Thyroid gland (tissue), 4 donors: ENCODE data around the gene RUVBL1. TPM values are rescaled to one million over a fixed set of nuclear protein-coding genes. Genes with fewer than 3 reads are reported as not detected.

Experiments
- DNase-seq, 2 donors: peaks; one replicate each; pipeline ENCODE4 v3.0.0-alpha.2; 2019
- H3K27ac ChIP-seq, 3 donors: fragments of 200-600 bp; sonication (generic); 1 replicate in 2 of 3; 2 replicates in 1 of 3; pipeline ENCODE4 v1.5.1; 2016 to 2019; ENCODE audit warnings: mild to moderate bottlenecking in 1 of 3, moderate library complexity in 1 of 3
- H3K27me3 ChIP-seq: fragments of 200-600 bp; sonication (generic); one replicate; pipeline ENCODE4 v1.5.1; 2019
- H3K36me3 ChIP-seq, 2 donors: fragments of 200-600 bp; sonication (generic); one replicate each; pipeline ENCODE4 v1.5.1; 2016 to 2019
- H3K4me1 ChIP-seq, 2 donors: fragments of 200-600 bp; sonication (generic); one replicate each; pipeline ENCODE4 v1.5.1; 2017 to 2019
- H3K4me3 ChIP-seq, 3 donors: fragments of 200-600 bp; sonication (generic); replicated peaks in 1 of 3; 1 replicate in 2 of 3; 2 replicates in 1 of 3; pipeline ENCODE4 v1.5.1; 2016; ENCODE audit warnings: mild to moderate bottlenecking in 1 of 3
- H3K9me3 ChIP-seq: fragments of 200-600 bp; sonication (generic); one replicate; pipeline ENCODE4 v1.5.1; 2017
- POLR2A ChIP-seq, 2 donors: fragments of 450-650 bp; IDR thresholded peaks; one replicate each; pipeline ENCODE4 v1.6.1; 2017; ENCODE audit warnings: antibody characterized with exemption in 2 of 2, mild to moderate bottlenecking in 2 of 2, moderate library complexity in 1 of 2
- WGBS, 2 donors: methylation state at CpG; one replicate each; pipeline ENCODE4 v1.1.5; 2017; 5-methylcytosine and 5-hydroxymethylcytosine counted together
- intact Hi-C: fragments of 100-400 bp; cut with DNase I; formaldehyde crosslinking; loops from one replicate; pipeline ENCODE4 v1.15.1; 2023
- total RNA-seq, 4 donors: library from RNA; depleted of rRNA; stranded (reverse); fragments of >200 nt; gene quantifications; one replicate each; pipeline ENCODE4 v1.2.3, GENCODE V29; 2016
- TF ChIP-seq, protein P1 (sequence below), 6 experiments: fragments of 200-600 bp in 3 of 6; fragments of 450-650 bp in 3 of 6; sonication (generic) in 3 of 6; IDR thresholded peaks; one replicate each; pipeline ENCODE4 v1.5.1; 2016 to 2019; ENCODE audit warnings: antibody characterized with exemption in 6 of 6, mild to moderate bottlenecking in 2 of 6, inconsistent platforms in 1 of 6, moderate library complexity in 1 of 6

The RUVBL1 gene
- total RNA-seq, 4 donors from 2014 or later: 23.4 to 44.1 (median 29.6) TPM

DNA sequence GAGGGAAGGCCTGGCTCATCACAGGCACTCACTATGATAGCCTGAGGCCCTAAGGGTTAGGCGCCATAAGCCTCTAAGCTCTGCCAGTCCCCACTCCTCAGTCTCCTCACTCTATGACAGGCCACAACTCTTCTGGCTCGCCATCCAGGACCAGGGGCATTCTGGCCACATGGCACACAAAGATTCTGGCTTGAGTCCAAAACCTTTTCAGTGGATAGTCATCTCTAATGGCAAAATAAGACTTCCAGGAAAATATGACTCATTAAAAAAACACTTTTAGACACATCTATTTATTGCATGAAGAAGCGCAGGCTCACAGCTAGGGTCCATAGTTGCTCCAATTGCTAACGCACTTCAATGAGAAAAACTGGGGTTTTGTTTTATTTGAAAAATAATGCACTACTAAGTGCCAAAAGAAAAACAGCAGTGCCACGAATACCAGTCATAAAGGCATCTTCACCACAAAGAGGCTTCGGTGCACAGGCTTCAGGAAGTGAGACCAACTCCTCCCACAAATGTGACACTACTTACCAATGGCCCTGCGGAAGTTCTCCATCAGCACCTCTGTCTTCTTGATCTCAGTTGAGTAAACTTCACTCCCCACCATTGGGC lies 11.1 kb downstream of the RUVBL1 start:
- DNase-seq: no peak
- TF ChIP-seq, protein P1, sequence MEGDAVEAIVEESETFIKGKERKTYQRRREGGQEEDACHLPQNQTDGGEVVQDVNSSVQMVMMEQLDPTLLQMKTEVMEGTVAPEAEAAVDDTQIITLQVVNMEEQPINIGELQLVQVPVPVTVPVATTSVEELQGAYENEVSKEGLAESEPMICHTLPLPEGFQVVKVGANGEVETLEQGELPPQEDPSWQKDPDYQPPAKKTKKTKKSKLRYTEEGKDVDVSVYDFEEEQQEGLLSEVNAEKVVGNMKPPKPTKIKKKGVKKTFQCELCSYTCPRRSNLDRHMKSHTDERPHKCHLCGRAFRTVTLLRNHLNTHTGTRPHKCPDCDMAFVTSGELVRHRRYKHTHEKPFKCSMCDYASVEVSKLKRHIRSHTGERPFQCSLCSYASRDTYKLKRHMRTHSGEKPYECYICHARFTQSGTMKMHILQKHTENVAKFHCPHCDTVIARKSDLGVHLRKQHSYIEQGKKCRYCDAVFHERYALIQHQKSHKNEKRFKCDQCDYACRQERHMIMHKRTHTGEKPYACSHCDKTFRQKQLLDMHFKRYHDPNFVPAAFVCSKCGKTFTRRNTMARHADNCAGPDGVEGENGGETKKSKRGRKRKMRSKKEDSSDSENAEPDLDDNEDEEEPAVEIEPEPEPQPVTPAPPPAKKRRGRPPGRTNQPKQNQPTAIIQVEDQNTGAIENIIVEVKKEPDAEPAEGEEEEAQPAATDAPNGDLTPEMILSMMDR (IDR thresholded peaks at IDR 0.05): no peak
- no peak for TF ChIP-seq POLR2A (IDR thresholded peaks at IDR 0.05)
- Histone ChIP-seq H3K27me3 (no peaks in the 10 kb centered on the region), H3K4me1 (peaks cover 0 to 4% of the 10 kb centered on the region in 2 donors), H3K9me3 (no peaks in the 10 kb centered on the region), H3K27ac (no peak overlapping the region), H3K4me3 (no peak overlapping the region), H3K36me3 (peaks cover 0 to 3% of the 10 kb centered on the region in 2 donors)
- intact Hi-C loops: no loop called here
- 70 to 83% methylated on average over 7 of the region's 7 CpGs for WGBS, 2 donors

DNA sequence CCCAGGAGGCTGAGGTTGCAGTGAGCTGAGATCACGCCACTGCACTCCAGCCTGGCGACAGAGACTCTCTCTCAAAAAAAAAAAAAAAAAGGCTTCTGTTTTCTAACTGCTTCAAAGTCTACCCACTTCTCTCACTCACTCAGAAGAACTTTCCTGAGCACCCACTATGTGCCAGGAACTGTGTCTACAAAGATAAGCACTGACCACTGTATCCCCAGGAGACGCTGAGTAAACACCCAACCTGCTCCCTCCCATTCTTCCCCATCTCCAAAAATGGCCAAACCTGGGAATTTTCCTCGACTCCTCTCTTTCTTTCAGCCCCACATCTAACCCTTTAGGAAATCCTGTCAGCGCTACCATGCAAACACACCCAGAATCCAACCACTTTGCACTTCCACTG lies 12.5 kb downstream of the RUVBL1 start:
- intact Hi-C loops: no loop called here
- TF ChIP-seq, protein P1 (IDR thresholded peaks at IDR 0.05): no peak
- TF ChIP-seq POLR2A (IDR thresholded peaks at IDR 0.05): no peak
- WGBS, 2 donors: 93 to 98% methylated on average over 5 of the region's 5 CpGs

DNA sequence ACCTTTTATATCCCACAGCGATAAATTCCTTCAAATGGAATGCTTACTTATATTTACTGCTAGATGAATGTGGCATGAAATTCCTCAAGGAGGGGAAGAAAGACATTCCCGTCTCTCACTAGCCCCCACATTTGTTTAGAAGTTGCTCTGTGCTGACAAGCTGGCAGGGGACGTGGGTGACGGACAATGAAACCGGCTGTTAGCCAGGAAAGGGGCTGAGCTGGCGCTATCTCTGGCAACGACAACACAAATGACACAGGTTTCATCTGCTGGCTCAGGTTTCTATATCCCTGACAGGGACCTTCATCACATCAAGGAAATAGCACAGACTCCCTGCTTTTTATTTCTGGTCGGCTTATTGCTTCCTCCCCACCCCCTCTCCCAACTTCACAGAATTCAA lies 15.8 kb downstream of the RUVBL1 start:
- no peaks in the 10 kb centered on the region for H3K4me1 ChIP-seq
- intact Hi-C loops: no loop called here
- DNase-seq: no peak
- no peaks in the 10 kb centered on the region for H3K27me3 ChIP-seq
- H3K36me3 ChIP-seq: peaks cover 0 to 7% of the 10 kb centered on the region in 2 donors
- H3K27ac ChIP-seq: no peak overlapping the region
- H3K9me3 ChIP-seq: no peaks in the 10 kb centered on the region
- TF ChIP-seq, protein P1 (IDR thresholded peaks at IDR 0.05): no peak
- no peak for TF ChIP-seq POLR2A (IDR thresholded peaks at IDR 0.05)
- H3K4me3 ChIP-seq: no peak overlapping the region
- 81 to 82% methylated on average over 8 of the region's 8 CpGs for WGBS, 2 donors

More for the DNA sequence above, 12.5 kb downstream of the RUVBL1 start:
- Histone ChIP-seq H3K27ac (no peak overlapping the region), H3K4me3 (no peak overlapping the region), H3K27me3 (no peaks in the 10 kb centered on the region), H3K4me1 (peaks cover 0 to 4% of the 10 kb centered on the region in 2 donors), H3K36me3 (peaks cover 0 to 3% of the 10 kb centered on the region in 2 donors), H3K9me3 (no peaks in the 10 kb centered on the region)
- DNase-seq: no peak

DNA sequence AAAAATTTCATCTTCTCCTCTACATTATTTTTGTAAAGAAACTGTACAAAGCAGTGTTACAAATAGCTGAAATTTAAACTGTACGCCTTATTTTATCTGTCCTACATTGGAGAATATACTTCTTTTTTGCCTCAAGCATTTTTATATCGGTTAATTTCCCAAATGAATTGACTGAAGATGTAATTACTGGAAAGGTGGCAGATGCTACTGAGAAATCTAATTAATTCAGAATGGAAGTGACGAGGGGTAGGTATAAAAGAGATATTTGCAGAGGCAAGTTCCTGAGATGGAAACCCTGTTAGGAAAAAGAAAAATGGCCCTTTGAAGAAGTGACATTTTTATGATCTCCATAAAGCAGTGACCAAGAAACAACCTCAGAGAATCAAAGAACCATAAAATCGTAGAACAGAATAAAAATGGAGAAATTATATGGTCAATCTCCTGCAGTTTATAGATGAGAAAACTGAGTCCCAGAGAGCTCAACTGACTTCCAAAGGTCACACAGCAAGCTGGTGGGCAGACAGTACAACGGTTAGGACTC lies 20.4 kb downstream of the RUVBL1 start:
- 88 to 96% methylated on average over 5 of the region's 5 CpGs for WGBS, 2 donors
- no peak for DNase-seq
- no peaks in the 10 kb centered on the region for H3K27me3 ChIP-seq
- peaks cover 6 to 23% of the 10 kb centered on the region in 2 donors for H3K36me3 ChIP-seq
- no peaks in the 10 kb centered on the region for H3K9me3 ChIP-seq
- H3K4me1 ChIP-seq: no peaks in the 10 kb centered on the region
- no peak for TF ChIP-seq POLR2A (IDR thresholded peaks at IDR 0.05)
- TF ChIP-seq, protein P1 (IDR thresholded peaks at IDR 0.05): no peak
- no peak overlapping the region for H3K27ac ChIP-seq
- intact Hi-C loops: no loop called here
- H3K4me3 ChIP-seq: no peak overlapping the region

DNA sequence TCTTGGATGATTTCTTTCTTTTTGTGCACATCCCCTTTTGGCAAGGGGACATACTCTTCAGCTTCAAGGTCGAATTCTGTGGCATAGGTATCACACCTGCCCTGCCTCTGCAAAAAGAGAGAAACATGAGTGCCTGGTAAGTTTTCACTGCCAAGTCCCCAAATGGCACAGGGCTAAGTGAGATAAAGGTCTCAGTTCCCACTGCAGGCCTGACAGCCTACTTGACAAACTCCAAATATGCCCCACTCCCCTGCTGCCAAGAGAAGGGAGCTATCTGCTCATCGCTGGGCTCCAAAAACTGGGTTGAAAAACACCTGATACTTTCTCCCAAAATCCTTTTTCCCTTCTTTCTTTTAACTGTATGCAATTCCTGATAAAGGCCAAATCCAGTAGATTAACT lies 23.0 kb downstream of the RUVBL1 start:
- TF ChIP-seq POLR2A (IDR thresholded peaks at IDR 0.05): no peak
- TF ChIP-seq, protein P1 (IDR thresholded peaks at IDR 0.05): no peak
- Histone ChIP-seq H3K4me3 (no peak overlapping the region), H3K27me3 (no peaks in the 10 kb centered on the region), H3K27ac (no peak overlapping the region), H3K36me3 (peaks cover 6 to 42% of the 10 kb centered on the region in 2 donors), H3K9me3 (no peaks in the 10 kb centered on the region), H3K4me1 (no peaks in the 10 kb centered on the region)
- WGBS, 2 donors: 95 to 100% methylated on average over 2 of the region's 2 CpGs
- no peak for DNase-seq
- intact Hi-C loops: no loop called here
